ENCODE data around the gene ITPR2.
A peak's percentile ranks its signal among the peaks of the same experiment; 100 is the strongest.
"Not testable (repeated sequence)": the region's sequence is repeated elsewhere in the genome, so short reads cannot be mapped to it uniquely, and the experiment has no call there.

Gene ITPR2

GRCh38 chr12:26832822-26833742 lies at the start of gene ITPR2:
ITPR2 (minus strand) TSS chr12:26833194; CDS start chr12:26832781, 413 bp downstream.
- DNase-seq (ENCODE audit: low read depth), result peak; percentile 90

GRCh38 chr12:26880625-26881024 lies 47.6 kb upstream of the ITPR2 start:
- DNase-seq (ENCODE audit: low read depth), result no peak

GRCh38 chr12:26878661-26879119 lies 45.7 kb upstream of the ITPR2 start:
- no peak for DNase-seq (ENCODE audit: low read depth)

- no peak for DNase-seq (ENCODE audit: low read depth)
These were observed 41.7 kb upstream of the ITPR2 start for GRCh38 chr12:26874501-26875296.

GRCh38 chr12:26872625-26873024 lies 39.6 kb upstream of the ITPR2 start:
- no peak for DNase-seq (ENCODE audit: low read depth)

- DNase-seq (ENCODE audit: low read depth), result no peak
These were observed 39.0 kb upstream of the ITPR2 start for GRCh38 chr12:26871985-26872384.

GRCh38 chr12:26870491-26871419 lies 37.8 kb upstream of the ITPR2 start:
- no peak for DNase-seq (ENCODE audit: low read depth)

GRCh38 chr12:26869908-26870459 lies 37.0 kb upstream of the ITPR2 start:
- no peak for DNase-seq (ENCODE audit: low read depth)

- no peak for DNase-seq (ENCODE audit: low read depth)
These were observed 36.1 kb upstream of the ITPR2 start for GRCh38 chr12:26869104-26869494.

- DNase-seq (ENCODE audit: low read depth), result no peak
These were observed 35.6 kb upstream of the ITPR2 start for GRCh38 chr12:26868447-26869103.

- no peak for DNase-seq (ENCODE audit: low read depth)
These were observed 34.1 kb upstream of the ITPR2 start for GRCh38 chr12:26867080-26867479.

GRCh38 chr12:26863515-26863914 lies 30.5 kb upstream of the ITPR2 start:
- no peak for DNase-seq (ENCODE audit: low read depth)

- DNase-seq (ENCODE audit: low read depth), result not testable (repeated sequence)
These were observed 29.8 kb upstream of the ITPR2 start for GRCh38 chr12:26862787-26863186.

- no peak for DNase-seq (ENCODE audit: low read depth)
These were observed 28.7 kb upstream of the ITPR2 start for GRCh38 chr12:26861690-26862089.

- no peak for DNase-seq (ENCODE audit: low read depth)
These were observed 24.6 kb upstream of the ITPR2 start for GRCh38 chr12:26857465-26858176.

- no peak for DNase-seq (ENCODE audit: low read depth)
These were observed 22.3 kb upstream of the ITPR2 start for GRCh38 chr12:26855337-26855736.

GRCh38 chr12:26854031-26854390 lies 21.0 kb upstream of the ITPR2 start:
- no peak for DNase-seq (ENCODE audit: low read depth)

GRCh38 chr12:26853303-26854030 lies 20.5 kb upstream of the ITPR2 start:
- peak; percentile 55 for DNase-seq (ENCODE audit: low read depth)

GRCh38 chr12:26851031-26851809 lies 18.2 kb upstream of the ITPR2 start:
- no peak for DNase-seq (ENCODE audit: low read depth)
